ENCODE results near the gene KCNAB2. TPM values are rescaled to one million over a fixed set of nuclear protein-coding genes. Genes with fewer than 3 reads are reported as not detected.

The KCNAB2 gene
- total RNA-seq, 3 donors from 2014 or later, result 6.9 to 19.8 (median 9.8) TPM

GRCh38 chr1:6106321-6106731, 60.6 kb downstream of the KCNAB2 start:
- H3K4me3 ChIP-seq, result no peak overlapping the region
- TF ChIP-seq CTCF (IDR thresholded peaks at IDR 0.05) (no peak), POLR2A (IDR thresholded peaks at IDR 0.05) (no peak), POLR2AphosphoS5 (IDR thresholded peaks at IDR 0.05) (no peak)
- no peaks in the 10 kb centered on the region for H3K36me3 ChIP-seq
- intact Hi-C loops (cut with DNase I; ENCODE audit: low total_unique reads), result no loop called here
- peaks cover 0 to 38% of the 10 kb centered on the region in 2 donors for H3K27me3 ChIP-seq
- H3K9me3 ChIP-seq, result no peaks in the 10 kb centered on the region
- no peak for DNase-seq (ENCODE audit: low spot score in 2 of 2)
- no peaks in the 10 kb centered on the region for H3K4me1 ChIP-seq
- no peak overlapping the region for H3K27ac ChIP-seq

- Histone ChIP-seq H3K36me3 (no peaks in the 10 kb centered on the region), H3K27ac (no peak overlapping the region), H3K4me1 (no peaks in the 10 kb centered on the region), H3K27me3 (peaks cover 0 to 37% of the 10 kb centered on the region in 2 donors), H3K9me3 (no peaks in the 10 kb centered on the region), H3K4me3 (no peak overlapping the region)
- intact Hi-C loops (cut with DNase I; ENCODE audit: low total_unique reads), result no loop called here
- TF ChIP-seq CTCF (IDR thresholded peaks at IDR 0.05), result no peak
- TF ChIP-seq POLR2AphosphoS5 (IDR thresholded peaks at IDR 0.05), result no peak
- TF ChIP-seq POLR2A (IDR thresholded peaks at IDR 0.05), result no peak
- no peak for DNase-seq (ENCODE audit: low spot score in 2 of 2)
These were observed 61.3 kb downstream of the KCNAB2 start for GRCh38 chr1:6106977-6107376.

GRCh38 chr1:6107409-6108356, 62.0 kb downstream of the KCNAB2 start:
- Histone ChIP-seq H3K4me1 (no peaks in the 10 kb centered on the region), H3K4me3 (no peak overlapping the region), H3K9me3 (no peaks in the 10 kb centered on the region), H3K27me3 (peaks cover 0 to 30% of the 10 kb centered on the region in 2 donors), H3K36me3 (no peaks in the 10 kb centered on the region), H3K27ac (no peak overlapping the region)
- intact Hi-C loops (cut with DNase I; ENCODE audit: low total_unique reads), result loop anchor here (1.0 kb wide), 2 partner anchors 29 to 45 kb away; no protein-coding TSS in a partner anchor
- no peak for DNase-seq (ENCODE audit: low spot score in 2 of 2)
- TF ChIP-seq POLR2AphosphoS5 (IDR thresholded peaks at IDR 0.05), result no peak

- Histone ChIP-seq H3K36me3 (no peaks in the 10 kb centered on the region), H3K9me3 (no peaks in the 10 kb centered on the region), H3K4me1 (no peaks in the 10 kb centered on the region), H3K27ac (no peak overlapping the region), H3K4me3 (no peak overlapping the region), H3K27me3 (peaks cover 0 to 29% of the 10 kb centered on the region in 2 donors)
- intact Hi-C loops (cut with DNase I; ENCODE audit: low total_unique reads), result loop anchor here (1.0 kb wide), 2 partner anchors 28 to 44 kb away; no protein-coding TSS in a partner anchor
- TF ChIP-seq CTCF (IDR thresholded peaks at IDR 0.05) (no peak), POLR2A (IDR thresholded peaks at IDR 0.05) (no peak)
- DNase-seq (ENCODE audit: low spot score in 2 of 2), result no peak
These were observed 62.8 kb downstream of the KCNAB2 start for GRCh38 chr1:6108476-6108875.

GRCh38 chr1:6108937-6109614, 63.4 kb downstream of the KCNAB2 start:
- no peak overlapping the region for H3K4me3 ChIP-seq
- no peaks in the 10 kb centered on the region for H3K36me3 ChIP-seq
- no peak for DNase-seq (ENCODE audit: low spot score in 2 of 2)
- H3K9me3 ChIP-seq, result no peaks in the 10 kb centered on the region
- TF ChIP-seq CTCF (IDR thresholded peaks at IDR 0.05), result peak in 1 of 3 donors; percentile 30
- TF ChIP-seq POLR2AphosphoS5 (IDR thresholded peaks at IDR 0.05), result no peak
- no peaks in the 10 kb centered on the region for H3K4me1 ChIP-seq
- intact Hi-C loops (cut with DNase I; ENCODE audit: low total_unique reads), result loop anchor here (1.0 kb wide), 2 partner anchors 27 to 43 kb away; no protein-coding TSS in a partner anchor
- H3K27ac ChIP-seq, result no peak overlapping the region
- H3K27me3 ChIP-seq, result peaks cover 0 to 27% of the 10 kb centered on the region in 2 donors

All from breast epithelium (tissue), 4 donors.